ENCODE results near the gene FAM120A.

The FAM120A gene

GRCh38 chr9:93580654-93581380 is 129.3 kb downstream of the FAM120A start:
- TF ChIP-seq CTCF (IDR thresholded peaks at IDR 0.05; ENCODE audit: low read depth, low read length) = no peak
- no peak overlapping the region for H3K4me3 ChIP-seq (ENCODE audit: low read depth, low read length)
- H3K27me3 ChIP-seq (ENCODE audit: insufficient read depth, low read depth, severe bottlenecking) = no peaks in the 10 kb centered on the region
- H3K36me3 ChIP-seq = no peaks in the 10 kb centered on the region; the same call in 1 of the 2 replicates
- no peak for DNase-seq
- H3K27ac ChIP-seq = no peak overlapping the region
- no peaks in the 10 kb centered on the region for H3K9me3 ChIP-seq (ENCODE audit: severe bottlenecking)

GRCh38 chr9:93582115-93582514 is 130.6 kb downstream of the FAM120A start:
- Histone ChIP-seq H3K9me3 (ENCODE audit: severe bottlenecking) (no peaks in the 10 kb centered on the region), H3K36me3 (no peaks in the 10 kb centered on the region; the same call in 1 of the 2 replicates), H3K27me3 (ENCODE audit: insufficient read depth, low read depth, severe bottlenecking) (no peaks in the 10 kb centered on the region), H3K4me3 (ENCODE audit: low read depth, low read length) (no peak overlapping the region), H3K27ac (no peak overlapping the region)
- no peak for DNase-seq
- no peak for TF ChIP-seq CTCF (IDR thresholded peaks at IDR 0.05; ENCODE audit: low read depth, low read length)

GRCh38 chr9:93582550-93582949 is 131.1 kb downstream of the FAM120A start:
- no peaks in the 10 kb centered on the region; the same call in 1 of the 2 replicates for H3K36me3 ChIP-seq
- no peak for DNase-seq
- TF ChIP-seq CTCF (IDR thresholded peaks at IDR 0.05; ENCODE audit: low read depth, low read length) = no peak
- no peak overlapping the region for H3K4me3 ChIP-seq (ENCODE audit: low read depth, low read length)
- no peaks in the 10 kb centered on the region for H3K9me3 ChIP-seq (ENCODE audit: severe bottlenecking)
- H3K27ac ChIP-seq = no peak overlapping the region
- H3K27me3 ChIP-seq (ENCODE audit: insufficient read depth, low read depth, severe bottlenecking) = no peaks in the 10 kb centered on the region

- DNase-seq = no peak
- H3K9me3 ChIP-seq (ENCODE audit: severe bottlenecking) = no peaks in the 10 kb centered on the region
- no peaks in the 10 kb centered on the region for H3K36me3 ChIP-seq
- H3K27me3 ChIP-seq (ENCODE audit: insufficient read depth, low read depth, severe bottlenecking) = no peaks in the 10 kb centered on the region
- H3K27ac ChIP-seq = no peak overlapping the region
- no peak overlapping the region for H3K4me3 ChIP-seq (ENCODE audit: low read depth, low read length)
- TF ChIP-seq CTCF (IDR thresholded peaks at IDR 0.05; ENCODE audit: low read depth, low read length) = no peak
These were observed 133.8 kb downstream of the FAM120A start for GRCh38 chr9:93585259-93585658.

GRCh38 chr9:93585695-93586094 is 134.2 kb downstream of the FAM120A start:
- no peak overlapping the region for H3K4me3 ChIP-seq (ENCODE audit: low read depth, low read length)
- H3K27ac ChIP-seq = no peak overlapping the region
- DNase-seq = no peak
- no peaks in the 10 kb centered on the region for H3K36me3 ChIP-seq
- H3K9me3 ChIP-seq (ENCODE audit: severe bottlenecking) = no peaks in the 10 kb centered on the region
- TF ChIP-seq CTCF (IDR thresholded peaks at IDR 0.05; ENCODE audit: low read depth, low read length) = no peak
- no peaks in the 10 kb centered on the region for H3K27me3 ChIP-seq (ENCODE audit: insufficient read depth, low read depth, severe bottlenecking)
